Mucosa of descending colon (tissue), 3 donors: ENCODE results near the gene CD226. TPM values are rescaled to one million over a fixed set of nuclear protein-coding genes. Genes with fewer than 3 reads are reported as not detected.
A peak's percentile ranks its signal among the peaks of the same experiment; 100 is the strongest.
"Not testable (repeated sequence)": the region's sequence is repeated elsewhere in the genome, so short reads cannot be mapped to it uniquely, and the experiment has no call there.

Experiments used
- ATAC-seq: fragments of 200-7000 bp; cut with Tn5 transposase; one replicate; pipeline ENCODE4 v1.9.1; 2020; ENCODE audit warnings: mild to moderate bottlenecking, moderate library complexity
- DNase-seq, 3 donors: peaks; one replicate each; pipeline ENCODE4 v3.0.0-alpha.2; 2020
- H3K36me3 ChIP-seq: fragments of 200-600 bp; one replicate; pipeline ENCODE4 v1.8.0; 2021; ENCODE audit warnings: low read depth, mild to moderate bottlenecking
- H3K4me1 ChIP-seq: fragments of 200-600 bp; one replicate; pipeline ENCODE4 v1.8.0; 2021; ENCODE audit warnings: low read depth, mild to moderate bottlenecking
- H3K4me3 ChIP-seq: fragments of 200-600 bp; one replicate; pipeline ENCODE4 v1.8.0; 2021; ENCODE audit warnings: mild to moderate bottlenecking
- H3K9me3 ChIP-seq: fragments of 200-600 bp; one replicate; pipeline ENCODE4 v1.8.0; 2021; ENCODE audit warnings: mild to moderate bottlenecking
- intact Hi-C, 2 donors: fragments of 100-400 bp; cut with DNase I in 1 of 2; cut with micrococcal nuclease in 1 of 2; formaldehyde crosslinking; loops; one replicate each; pipeline versions ENCODE4 v1.11.0 to v1.11.1; 2022; cut with DNase I, micrococcal nuclease
- total RNA-seq, 3 donors: library from RNA; stranded (reverse); fragmentation: NEBNext Ultra II Directional in 2 of 3; extraction: Animal tissue kit (Norgen Biotek cat#: 25700) in 2 of 3; gene quantifications; one replicate each; pipeline versions ENCODE4 v1.2.1 to v1.2.4, GENCODE V29; 2021 to 2023
- TF ChIP-seq, protein P1 (sequence below): fragments of 200-600 bp; IDR thresholded peaks from one replicate; pipeline ENCODE4 v1.8.0; 2022; ENCODE audit warnings: antibody characterized with exemption, mild to moderate bottlenecking
- donor health status: DM: no; HTN: no; CAD: no; lungs with moderate emphysema.
- donor health status: DM: no; HTN: no; CAD: no.
- donor health status: DM: no; HTN: yes; CAD: no.

Gene CD226
- total RNA-seq, 3 donors from 2014 or later, result 1.2 to 2.7 (median 2.0) TPM

DNA sequence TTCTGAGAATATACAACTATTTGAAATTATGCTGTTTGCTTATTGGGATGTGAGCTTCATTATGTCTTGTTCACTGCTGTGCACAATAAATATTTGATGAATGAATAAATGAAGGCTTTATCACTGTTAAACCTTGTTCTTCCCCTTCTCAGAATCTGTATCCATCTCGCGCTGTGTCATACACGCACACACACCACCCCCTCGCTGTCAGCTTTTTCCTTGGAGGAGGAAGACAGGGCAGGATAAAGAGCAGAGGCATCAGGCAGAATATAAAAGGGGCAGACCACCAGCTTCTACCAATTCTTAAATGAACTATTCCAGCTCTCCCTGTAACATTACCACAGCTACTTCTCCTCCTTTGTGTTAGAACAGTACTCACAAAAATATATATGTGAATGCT lies 75.0 kb downstream of the CD226 start:
- no peaks in the 10 kb centered on the region for H3K9me3 ChIP-seq
- no peak for DNase-seq
- TF ChIP-seq, protein P1, sequence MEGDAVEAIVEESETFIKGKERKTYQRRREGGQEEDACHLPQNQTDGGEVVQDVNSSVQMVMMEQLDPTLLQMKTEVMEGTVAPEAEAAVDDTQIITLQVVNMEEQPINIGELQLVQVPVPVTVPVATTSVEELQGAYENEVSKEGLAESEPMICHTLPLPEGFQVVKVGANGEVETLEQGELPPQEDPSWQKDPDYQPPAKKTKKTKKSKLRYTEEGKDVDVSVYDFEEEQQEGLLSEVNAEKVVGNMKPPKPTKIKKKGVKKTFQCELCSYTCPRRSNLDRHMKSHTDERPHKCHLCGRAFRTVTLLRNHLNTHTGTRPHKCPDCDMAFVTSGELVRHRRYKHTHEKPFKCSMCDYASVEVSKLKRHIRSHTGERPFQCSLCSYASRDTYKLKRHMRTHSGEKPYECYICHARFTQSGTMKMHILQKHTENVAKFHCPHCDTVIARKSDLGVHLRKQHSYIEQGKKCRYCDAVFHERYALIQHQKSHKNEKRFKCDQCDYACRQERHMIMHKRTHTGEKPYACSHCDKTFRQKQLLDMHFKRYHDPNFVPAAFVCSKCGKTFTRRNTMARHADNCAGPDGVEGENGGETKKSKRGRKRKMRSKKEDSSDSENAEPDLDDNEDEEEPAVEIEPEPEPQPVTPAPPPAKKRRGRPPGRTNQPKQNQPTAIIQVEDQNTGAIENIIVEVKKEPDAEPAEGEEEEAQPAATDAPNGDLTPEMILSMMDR, result no peak
- intact Hi-C loops, result no loop called here
- no peaks in the 10 kb centered on the region for H3K4me1 ChIP-seq
- no peaks in the 10 kb centered on the region for H3K36me3 ChIP-seq
- H3K4me3 ChIP-seq, result no peak overlapping the region
- no peak for ATAC-seq

DNA sequence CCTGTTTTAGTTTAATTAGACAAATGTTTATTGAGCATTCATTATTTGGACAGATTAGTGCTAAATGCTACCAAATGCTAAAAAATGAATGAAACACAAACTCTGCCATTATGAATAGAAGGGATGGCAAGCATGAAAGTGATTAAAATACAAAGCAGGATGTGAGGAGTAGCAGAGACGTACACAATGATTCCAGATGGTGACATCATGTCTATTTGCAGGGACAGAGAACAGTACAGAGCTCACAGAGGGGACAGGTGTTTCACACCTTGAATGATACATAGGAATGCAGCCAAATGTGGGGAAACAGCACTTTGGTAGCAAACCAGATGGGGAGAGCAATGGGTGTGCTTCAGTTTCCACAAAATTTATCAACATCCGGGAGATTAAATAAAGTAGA lies 76.3 kb downstream of the CD226 start:
- H3K4me3 ChIP-seq, result no peak overlapping the region
- no peaks in the 10 kb centered on the region for H3K36me3 ChIP-seq
- ATAC-seq (no peak), DNase-seq (no peak)
- H3K4me1 ChIP-seq, result no peaks in the 10 kb centered on the region
- H3K9me3 ChIP-seq, result no peaks in the 10 kb centered on the region
- intact Hi-C loops, result no loop called here
- TF ChIP-seq, protein P1, result no peak

DNA sequence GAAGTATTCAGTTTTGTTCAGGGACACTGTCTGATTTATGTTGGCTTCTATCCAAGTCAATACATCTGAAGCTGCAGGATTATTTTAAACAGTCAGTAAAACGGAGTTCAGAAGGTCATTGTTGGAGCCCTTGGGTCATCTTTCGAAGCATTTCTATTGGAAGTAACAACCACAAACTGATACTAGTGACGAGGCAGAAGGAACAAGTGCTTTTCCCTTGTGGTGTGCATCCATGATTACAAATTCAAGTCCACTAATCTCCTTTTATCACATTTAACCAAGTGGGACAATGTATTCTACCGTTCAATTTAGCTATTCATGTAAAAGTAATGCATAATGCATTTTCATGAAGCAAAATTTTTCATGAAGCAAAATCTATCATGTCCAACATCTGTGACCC lies 76.9 kb downstream of the CD226 start:
- intact Hi-C loops, result no loop called here
- DNase-seq, result no peak

DNA sequence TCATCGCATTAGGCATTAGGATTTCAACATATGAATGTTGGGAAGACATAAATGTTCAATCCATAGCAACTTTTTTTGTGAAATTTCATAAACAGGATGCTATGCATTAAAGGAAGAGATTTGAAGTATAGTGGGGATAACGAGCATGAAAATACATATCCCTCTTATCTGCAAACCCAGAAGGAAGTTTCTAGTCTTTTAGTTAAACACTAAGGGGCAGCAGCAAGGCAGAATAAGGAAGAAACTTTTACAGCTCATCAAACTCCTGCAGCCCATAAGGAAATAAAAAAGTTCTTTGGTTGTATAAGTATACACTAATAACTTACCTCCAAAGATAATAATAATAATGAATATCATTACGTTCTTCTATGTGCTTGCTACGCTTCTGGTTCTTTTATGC lies 81.5 kb downstream of the CD226 start:
- DNase-seq (no peak), ATAC-seq (peak; percentile 71)
- H3K4me3 ChIP-seq, result no peak overlapping the region
- no peaks in the 10 kb centered on the region for H3K9me3 ChIP-seq
- intact Hi-C loops, result no loop called here
- no peaks in the 10 kb centered on the region for H3K36me3 ChIP-seq
- TF ChIP-seq, protein P1, result no peak
- no peaks in the 10 kb centered on the region for H3K4me1 ChIP-seq

More for the DNA sequence above, 76.9 kb downstream of the CD226 start:
- H3K4me1 ChIP-seq, result no peaks in the 10 kb centered on the region
- H3K36me3 ChIP-seq, result no peaks in the 10 kb centered on the region
- no peak for ATAC-seq
- TF ChIP-seq, protein P1, result no peak
- H3K4me3 ChIP-seq, result no peak overlapping the region
- H3K9me3 ChIP-seq, result no peaks in the 10 kb centered on the region

DNA sequence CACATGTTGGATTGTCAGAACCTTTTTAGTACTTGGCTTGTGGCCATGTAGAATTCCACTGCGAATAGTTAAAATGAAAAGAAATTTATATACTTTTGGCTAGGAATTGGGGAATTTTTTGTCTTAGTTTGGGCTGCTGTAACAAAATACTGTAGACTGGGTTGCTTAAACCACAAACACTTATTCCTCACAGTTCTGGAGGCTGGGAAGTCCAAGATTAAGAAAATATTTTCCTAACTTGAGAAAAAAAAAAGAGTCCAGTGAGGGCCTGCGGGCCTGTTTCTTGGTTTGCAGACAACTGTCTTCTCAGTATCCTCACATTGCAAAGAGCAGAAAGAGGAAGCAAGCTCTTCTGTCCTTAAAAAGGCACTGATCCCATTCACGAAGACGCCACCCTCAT lies 81.9 kb downstream of the CD226 start:
- Histone ChIP-seq H3K36me3 (no peaks in the 10 kb centered on the region), H3K9me3 (no peaks in the 10 kb centered on the region), H3K4me1 (no peaks in the 10 kb centered on the region), H3K4me3 (no peak overlapping the region)
- ATAC-seq, result no peak
- no peak for DNase-seq
- intact Hi-C loops, result no loop called here
- TF ChIP-seq, protein P1, result no peak

DNA sequence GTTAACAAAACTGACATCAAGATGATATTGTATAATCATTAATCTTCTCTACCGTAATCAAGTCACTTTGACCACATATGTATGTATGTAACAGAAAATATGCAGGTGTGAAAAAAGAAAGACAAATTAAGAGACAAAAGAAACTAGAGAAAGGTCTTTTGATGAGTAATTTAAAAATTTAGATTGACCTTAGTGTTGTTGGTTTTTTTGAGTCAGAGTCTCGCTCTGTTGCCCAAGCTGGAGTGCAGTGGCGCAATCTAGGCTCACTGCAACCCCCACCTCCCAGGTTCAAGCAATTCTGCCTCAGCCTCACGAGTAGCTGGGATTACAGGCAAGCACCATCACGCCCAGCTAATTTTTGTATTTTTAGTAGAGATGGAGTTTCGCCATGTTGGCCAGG lies 82.9 kb downstream of the CD226 start:
- DNase-seq, H3K36me3 ChIP-seq, H3K4me3 ChIP-seq, intact Hi-C loops, H3K9me3 ChIP-seq, H3K4me1 ChIP-seq, ATAC-seq: not testable (repeated sequence)
